Measurements from ENCODE around the gene DDX49.
"Not testable (repeated sequence)": the region's sequence is repeated elsewhere in the genome, so short reads cannot be mapped to it uniquely, and the experiment has no call there.

The DDX49 gene

DNA sequence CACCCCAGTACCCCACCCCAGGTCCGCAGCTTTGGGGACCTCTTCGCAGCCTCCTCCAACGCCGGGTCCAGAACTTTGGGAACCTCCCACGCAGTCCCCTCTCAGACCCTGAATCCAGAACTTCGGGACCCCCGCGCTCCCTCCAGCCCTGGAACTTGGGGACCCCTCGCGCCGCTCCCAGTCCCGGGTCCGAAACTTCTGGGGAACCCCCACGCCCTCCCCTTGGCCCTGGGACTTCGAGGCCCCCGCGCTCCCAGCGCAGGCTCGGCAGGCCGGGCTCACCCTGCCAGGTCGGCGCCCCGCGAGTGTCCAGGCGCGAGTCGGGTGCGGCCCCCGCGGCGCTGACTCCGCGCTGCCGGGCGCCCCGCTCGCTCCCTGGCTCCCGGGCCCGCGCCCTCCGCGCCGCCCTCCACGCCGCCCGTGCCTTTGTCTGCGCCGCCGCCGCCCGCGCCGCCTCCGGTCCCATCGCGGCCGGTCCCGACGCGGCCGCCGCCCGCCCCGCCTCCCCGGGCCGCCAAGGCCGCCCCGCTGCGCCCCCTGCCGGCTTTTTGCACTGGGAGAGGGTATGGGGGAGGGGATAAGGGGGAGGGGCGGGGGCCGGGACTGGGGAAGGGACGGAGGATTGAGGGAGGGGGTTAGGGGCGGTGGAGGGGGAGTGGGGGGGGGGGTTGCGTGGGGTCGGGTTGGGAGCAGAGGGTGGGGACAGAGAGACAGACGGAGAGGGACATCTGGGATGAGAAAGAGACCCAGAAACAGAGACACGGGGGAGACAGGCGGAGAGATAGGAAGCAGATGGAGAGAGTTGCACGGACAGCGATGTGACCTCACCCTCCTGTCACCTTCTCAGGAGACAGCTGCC lies 21.5 kb downstream of the DDX49 start, which contains the start of gene HOMER3:
Gene HOMER3, minus strand, starts transcription at position 449 of the 859 bp plus-strand sequence. CDS start 2,235 bp downstream, outside the sequence.
- Mint-ChIP-seq H3K27me3 (peaks cover 33% of the 10 kb centered on the region), H3K9me3 (no peaks in the 10 kb centered on the region), H3K4me3 (peak within 1 kb of the TSS; percentile 66), H3K4me1 (ENCODE audit: low read depth) (peaks cover 7% of the 10 kb centered on the region), H3K36me3 (ENCODE audit: low read depth) (no peaks in the 10 kb centered on the region), H3K27ac (no peak within 1 kb of the TSS)
- DNase-seq = peak; percentile 86

DNA sequence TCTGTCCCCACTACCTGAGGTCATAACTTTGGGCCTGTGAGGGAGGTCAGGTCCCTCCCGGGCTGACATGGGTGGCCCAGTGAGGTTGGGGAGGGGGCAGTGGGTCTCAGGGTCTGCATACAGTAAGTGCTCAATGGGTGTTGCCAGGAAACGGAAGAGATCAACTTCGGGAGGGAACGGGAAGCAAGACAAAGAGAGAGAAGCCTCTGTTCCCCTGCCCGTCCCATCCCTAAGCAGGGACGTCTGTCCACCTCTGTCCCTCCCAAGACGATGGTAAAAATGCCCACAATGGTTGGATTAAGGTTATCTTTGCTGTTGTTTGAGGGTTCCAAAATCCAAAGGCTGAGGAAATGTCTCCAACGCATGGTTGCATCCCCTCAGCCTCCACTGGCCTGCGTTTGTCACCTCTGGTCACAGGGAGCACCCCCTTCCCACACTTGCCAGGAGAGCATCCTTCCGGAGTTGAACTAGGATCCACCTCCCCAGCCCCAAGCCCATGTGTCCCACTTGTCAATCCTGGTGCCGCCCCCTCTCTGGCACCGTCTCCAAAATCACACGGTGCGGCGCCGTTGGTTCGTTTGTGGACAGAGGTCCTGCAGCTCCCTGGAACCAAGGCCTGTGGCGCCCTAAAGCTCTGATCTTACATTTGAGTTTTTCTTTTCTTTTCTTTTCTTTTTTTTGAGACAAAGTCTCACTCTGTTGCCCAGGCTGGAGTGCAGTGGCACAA lies 22.3 kb downstream of the DDX49 start:
- peaks cover 7% of the 10 kb centered on the region for H3K4me1 Mint-ChIP-seq (ENCODE audit: low read depth)
- H3K27me3 Mint-ChIP-seq = peaks cover 33% of the 10 kb centered on the region
- H3K27ac Mint-ChIP-seq = no peak overlapping the region
- no peaks in the 10 kb centered on the region for H3K9me3 Mint-ChIP-seq
- no peaks in the 10 kb centered on the region for H3K36me3 Mint-ChIP-seq (ENCODE audit: low read depth)
- no peak for DNase-seq
- no peak overlapping the region for H3K4me3 Mint-ChIP-seq

DNA sequence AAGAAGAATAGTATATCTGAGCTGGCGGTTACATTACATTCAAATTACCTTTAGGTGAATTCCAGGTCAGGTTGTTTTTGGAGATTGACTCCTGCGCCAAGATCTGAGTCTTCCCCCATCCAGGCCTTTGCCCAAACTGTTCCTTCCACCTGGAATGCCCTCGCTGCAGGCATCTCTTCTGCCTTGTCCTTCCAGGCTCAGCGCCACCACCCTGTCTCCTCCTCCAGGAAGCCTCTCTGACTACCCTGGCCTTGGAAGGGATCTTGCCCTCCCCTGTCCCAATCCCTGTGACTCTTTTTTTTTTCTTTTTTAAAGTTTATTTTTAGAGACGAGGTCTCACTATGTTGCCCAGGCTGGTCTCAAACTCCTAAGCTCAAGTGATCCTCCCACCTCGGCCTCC lies 23.2 kb downstream of the DDX49 start:
- Mint-ChIP-seq H3K36me3 (ENCODE audit: low read depth) (no peaks in the 10 kb centered on the region), H3K27me3 (peaks cover 33% of the 10 kb centered on the region), H3K27ac (no peak overlapping the region), H3K9me3 (no peaks in the 10 kb centered on the region), H3K4me1 (ENCODE audit: low read depth) (peaks cover 7% of the 10 kb centered on the region), H3K4me3 (no peak overlapping the region)
- no peak for DNase-seq

DNA sequence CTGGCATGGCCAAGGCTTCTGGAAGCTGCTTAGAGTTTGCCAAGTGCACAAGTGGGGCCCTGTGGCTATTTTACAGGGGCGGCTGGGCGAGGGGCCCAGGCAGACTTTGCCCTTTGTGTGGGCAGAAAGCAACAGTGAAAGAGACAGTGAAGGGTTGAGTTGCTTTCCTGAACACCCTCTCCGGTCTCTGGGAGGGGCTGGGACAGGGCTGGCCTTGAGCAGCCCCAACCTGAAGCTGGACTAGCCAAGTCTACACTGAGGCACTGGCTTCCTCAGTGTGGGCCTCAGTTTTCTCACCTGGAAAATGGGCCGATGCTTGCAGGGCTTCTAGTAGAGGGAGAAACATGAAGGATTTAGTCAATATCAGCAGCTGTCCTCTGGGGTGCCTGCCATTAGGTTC lies 23.9 kb downstream of the DDX49 start:
- Mint-ChIP-seq H3K36me3 (ENCODE audit: low read depth) (no peaks in the 10 kb centered on the region), H3K9me3 (no peaks in the 10 kb centered on the region), H3K4me1 (ENCODE audit: low read depth) (peaks cover 7% of the 10 kb centered on the region), H3K27ac (no peak overlapping the region), H3K27me3 (peaks cover 33% of the 10 kb centered on the region), H3K4me3 (no peak overlapping the region)
- no peak for DNase-seq

DNA sequence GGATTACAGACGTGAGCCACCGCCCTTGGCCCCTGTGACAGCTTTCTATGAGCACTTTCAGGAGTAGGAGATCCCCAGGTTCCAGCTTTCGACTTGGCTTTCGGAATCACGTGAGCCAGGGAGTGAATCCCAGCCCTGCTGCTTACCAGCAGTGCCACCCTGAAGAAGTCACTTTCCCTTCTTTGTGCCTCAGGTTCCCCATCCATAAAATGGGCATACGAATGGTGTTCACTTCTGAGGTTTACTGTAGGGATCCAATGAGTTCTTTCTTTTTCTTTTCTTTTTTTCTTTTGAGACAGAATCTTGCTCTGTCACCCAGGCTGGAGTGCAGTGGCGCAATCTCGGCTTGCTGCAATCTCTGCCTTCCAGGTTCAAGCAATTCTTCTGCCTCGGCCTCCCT lies 25.8 kb downstream of the DDX49 start:
- Mint-ChIP-seq H3K9me3 (no peaks in the 10 kb centered on the region), H3K4me3 (no peak overlapping the region), H3K4me1 (ENCODE audit: low read depth) (peaks cover 4% of the 10 kb centered on the region), H3K27me3 (peaks cover 19% of the 10 kb centered on the region), H3K36me3 (ENCODE audit: low read depth) (no peaks in the 10 kb centered on the region), H3K27ac (no peak overlapping the region)
- DNase-seq = no peak

DNA sequence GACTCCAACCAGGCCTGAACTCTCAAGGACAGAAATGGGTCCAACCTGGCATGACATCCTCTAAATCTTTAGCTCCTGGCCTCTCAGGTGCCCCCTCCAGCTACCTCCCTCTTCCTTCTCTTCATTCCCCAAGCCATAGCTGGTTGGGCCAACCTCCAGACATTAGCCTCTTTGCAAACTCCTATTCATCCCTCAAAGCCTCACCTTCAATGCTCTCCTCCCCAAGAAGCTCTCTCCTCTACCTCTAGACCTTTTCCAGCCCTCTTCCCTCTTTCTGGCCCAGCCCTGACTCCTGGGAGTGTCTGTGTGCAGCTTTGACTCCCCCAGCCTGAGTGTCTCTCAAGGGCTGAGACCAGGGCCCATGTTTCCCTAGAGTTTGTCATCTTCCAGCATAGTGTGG lies 26.8 kb downstream of the DDX49 start:
- Mint-ChIP-seq H3K4me1 (ENCODE audit: low read depth) (no peaks in the 10 kb centered on the region), H3K27ac (no peak overlapping the region), H3K36me3 (ENCODE audit: low read depth) (no peaks in the 10 kb centered on the region), H3K4me3 (no peak overlapping the region), H3K9me3 (no peaks in the 10 kb centered on the region), H3K27me3 (peaks cover 15% of the 10 kb centered on the region)
- DNase-seq = no peak

DNA sequence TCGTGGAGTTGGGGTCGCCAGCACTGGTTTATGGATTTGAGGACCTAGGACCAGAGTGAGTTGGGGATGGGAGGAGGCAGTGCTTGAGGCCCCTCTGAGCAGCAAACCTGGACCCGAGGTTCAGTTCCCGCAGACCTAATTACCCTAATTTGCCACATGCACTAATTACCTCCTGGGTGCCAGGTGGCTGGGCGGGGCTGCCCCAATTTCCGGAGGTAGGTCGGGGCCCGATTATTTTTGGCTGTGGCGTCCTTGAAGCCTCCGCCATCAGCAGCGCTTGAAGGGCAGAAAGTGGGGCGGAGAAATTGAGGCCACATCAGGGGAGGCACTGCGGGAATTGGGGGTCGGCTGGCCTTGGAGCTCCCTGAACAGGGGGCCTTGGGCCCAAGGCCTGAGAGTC lies 27.4 kb downstream of the DDX49 start:
- no peak for DNase-seq
- H3K27ac Mint-ChIP-seq = no peak overlapping the region
- H3K36me3 Mint-ChIP-seq (ENCODE audit: low read depth) = no peaks in the 10 kb centered on the region
- no peaks in the 10 kb centered on the region for H3K4me1 Mint-ChIP-seq (ENCODE audit: low read depth)
- no peak overlapping the region for H3K4me3 Mint-ChIP-seq
- peaks cover 13% of the 10 kb centered on the region for H3K27me3 Mint-ChIP-seq
- no peaks in the 10 kb centered on the region for H3K9me3 Mint-ChIP-seq

DNA sequence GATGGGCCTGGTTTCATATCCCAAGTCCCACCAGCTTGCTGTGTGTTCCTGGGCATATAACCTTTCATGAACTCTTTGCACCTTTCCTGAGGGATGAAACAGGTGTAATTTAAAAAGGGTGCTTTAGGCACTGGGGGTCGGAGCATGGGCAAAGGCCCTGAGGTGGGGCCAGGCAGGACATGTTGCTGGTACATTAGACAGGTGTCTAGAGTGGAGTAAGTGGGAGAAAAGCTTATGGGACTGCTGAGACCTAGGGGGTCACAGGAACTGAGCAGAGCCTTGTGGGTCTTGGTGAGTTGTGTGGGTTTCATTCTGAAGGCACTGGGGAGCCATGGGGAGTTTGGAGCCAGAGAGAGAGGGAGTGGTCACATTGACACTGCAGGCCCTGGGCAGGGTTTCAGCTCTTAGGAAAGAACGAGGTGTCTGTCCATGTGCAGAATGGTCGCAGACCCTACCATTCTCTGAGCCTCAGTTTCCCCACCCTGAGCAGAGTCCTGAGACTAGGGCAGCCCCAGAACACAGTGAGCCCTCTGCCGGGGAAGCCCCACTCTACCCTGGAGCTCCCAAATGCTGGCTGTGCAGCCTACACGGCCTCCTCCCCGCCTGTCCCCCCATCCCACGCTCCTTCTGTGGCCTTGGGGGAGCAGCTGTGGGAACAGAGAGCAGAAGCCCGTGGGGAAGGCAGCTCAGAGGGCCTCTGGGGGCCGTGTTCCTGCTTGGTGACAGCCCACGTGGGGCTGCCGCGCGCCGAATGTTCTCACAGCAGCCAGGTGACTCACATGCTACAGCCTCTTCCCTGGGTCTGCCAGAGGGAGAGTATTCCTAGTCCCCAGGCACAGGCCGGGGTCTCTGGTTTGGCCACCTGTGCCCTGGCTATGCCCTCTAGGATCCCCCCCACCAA lies 28.8 kb downstream of the DDX49 start:
- DNase-seq = no peak
- H3K9me3 Mint-ChIP-seq = no peaks in the 10 kb centered on the region
- no peak overlapping the region for H3K4me3 Mint-ChIP-seq
- no peaks in the 10 kb centered on the region for H3K4me1 Mint-ChIP-seq (ENCODE audit: low read depth)
- H3K27me3 Mint-ChIP-seq = peaks cover 4% of the 10 kb centered on the region
- no peak overlapping the region for H3K27ac Mint-ChIP-seq
- H3K36me3 Mint-ChIP-seq (ENCODE audit: low read depth) = no peaks in the 10 kb centered on the region

DNA sequence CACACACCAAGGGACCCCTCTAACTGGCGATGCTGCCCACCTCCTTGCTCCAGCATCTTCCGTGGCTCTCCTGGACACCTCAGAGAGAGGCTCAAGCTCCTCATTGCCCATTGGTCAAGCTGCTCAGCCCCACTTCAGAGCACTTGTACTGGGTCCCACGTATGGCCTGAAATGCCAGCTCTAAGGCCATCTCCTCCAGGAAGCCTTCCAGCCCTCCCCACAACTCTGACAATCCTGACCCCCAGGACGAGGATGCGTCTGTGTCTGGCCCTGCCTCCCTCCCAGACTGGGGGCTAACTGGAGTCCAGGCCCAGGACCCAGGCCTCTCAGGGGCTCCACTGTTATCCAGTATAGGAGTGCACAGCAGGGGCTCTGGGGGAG lies 29.5 kb downstream of the DDX49 start:
- Mint-ChIP-seq H3K4me1 (ENCODE audit: low read depth) (no peaks in the 10 kb centered on the region), H3K36me3 (ENCODE audit: low read depth) (no peaks in the 10 kb centered on the region), H3K27me3 (peaks cover 4% of the 10 kb centered on the region), H3K4me3 (no peak overlapping the region), H3K27ac (no peak overlapping the region), H3K9me3 (no peaks in the 10 kb centered on the region)
- DNase-seq = no peak

DNA sequence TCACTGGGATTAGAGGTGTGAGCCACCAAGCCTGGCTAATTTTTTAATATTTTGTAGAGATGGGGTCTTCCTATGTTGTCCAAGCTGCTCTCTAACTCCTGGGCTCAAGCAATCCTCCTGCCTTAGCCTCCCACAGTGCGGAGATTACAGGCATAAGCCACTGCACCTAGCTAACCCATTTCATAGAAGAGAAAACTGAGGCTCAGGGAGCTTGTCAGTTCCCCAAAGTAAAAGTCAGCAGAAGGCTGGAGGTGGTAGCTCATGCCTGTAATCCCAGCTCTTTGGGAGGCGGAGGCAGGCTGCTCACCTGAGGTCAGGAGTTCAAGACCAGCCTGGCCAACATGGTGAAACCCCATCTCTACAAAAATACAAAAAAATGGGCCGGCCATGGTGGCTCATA lies 30.3 kb downstream of the DDX49 start:
- Mint-ChIP-seq H3K36me3 (ENCODE audit: low read depth) (no peaks in the 10 kb centered on the region), H3K4me3 (no peak overlapping the region), H3K27me3 (peaks cover 4% of the 10 kb centered on the region), H3K27ac (no peak overlapping the region), H3K9me3 (no peaks in the 10 kb centered on the region), H3K4me1 (ENCODE audit: low read depth) (no peaks in the 10 kb centered on the region)
- DNase-seq = no peak

DNA sequence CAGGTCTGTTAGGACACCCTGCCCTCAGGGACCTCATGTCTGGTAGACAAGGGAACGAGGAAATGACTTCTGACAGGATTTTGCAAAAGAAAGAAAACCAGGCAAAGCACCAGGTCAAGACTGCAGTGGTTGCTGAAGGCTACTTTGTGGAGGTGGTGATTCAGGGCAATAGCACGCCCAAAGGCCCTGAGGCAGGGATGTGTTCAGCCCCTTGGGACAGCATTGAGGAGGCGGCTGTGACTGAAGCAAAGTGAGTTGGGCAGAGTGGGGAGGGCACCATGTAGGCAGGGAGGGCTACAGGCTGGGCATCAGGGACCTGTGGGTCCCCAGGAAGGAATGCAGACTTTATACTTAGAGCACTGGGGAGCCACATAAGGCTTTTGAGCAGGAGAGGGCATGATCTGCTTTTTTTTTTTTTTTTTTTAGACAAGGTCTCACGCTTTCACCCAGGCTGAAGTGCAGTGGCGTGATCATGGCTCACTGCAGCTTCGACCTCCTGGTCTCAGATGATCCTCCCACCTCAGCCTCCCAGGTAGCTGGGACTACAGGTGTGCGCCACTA lies 32.3 kb downstream of the DDX49 start:
- DNase-seq = no peak
- Mint-ChIP-seq H3K9me3 (no peaks in the 10 kb centered on the region), H3K4me3 (no peak overlapping the region), H3K4me1 (ENCODE audit: low read depth) (no peaks in the 10 kb centered on the region), H3K36me3 (ENCODE audit: low read depth) (no peaks in the 10 kb centered on the region), H3K27ac (no peak overlapping the region), H3K27me3 (peaks cover 4% of the 10 kb centered on the region)

DNA sequence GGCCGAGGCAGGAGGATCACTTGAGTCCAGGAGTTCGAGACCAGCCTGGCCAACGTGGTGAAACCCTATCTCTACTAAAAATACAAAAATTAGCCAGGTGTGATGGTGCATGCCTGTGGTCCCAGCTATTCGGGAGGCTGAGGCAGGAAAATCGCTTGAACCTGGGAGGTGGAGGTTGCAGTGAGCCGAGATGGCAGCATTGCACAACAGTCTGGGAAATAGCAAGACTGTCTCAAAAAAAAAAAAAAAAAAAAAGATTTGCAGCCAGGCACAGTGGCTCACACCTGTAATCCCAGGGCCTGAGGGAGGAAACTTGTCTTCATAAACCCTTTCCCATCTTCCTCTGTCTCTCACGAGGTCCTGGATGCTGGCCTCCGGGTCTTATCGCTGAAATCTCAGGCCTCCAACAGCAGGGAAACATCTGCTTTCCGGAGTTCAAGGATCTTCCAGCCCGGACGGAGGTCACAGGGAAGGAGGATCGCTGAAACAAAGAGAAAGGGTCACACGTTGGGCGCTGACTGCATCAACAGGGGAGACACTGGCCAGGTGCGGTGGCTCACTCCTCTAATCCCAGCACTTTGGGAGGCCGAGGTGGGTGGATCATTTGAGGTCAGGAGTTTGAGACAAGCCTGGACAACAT lies 33.0 kb downstream of the DDX49 start:
- H3K4me1 Mint-ChIP-seq (ENCODE audit: low read depth); DNase-seq; H3K9me3 Mint-ChIP-seq; H3K27ac Mint-ChIP-seq; H3K27me3 Mint-ChIP-seq; H3K36me3 Mint-ChIP-seq (ENCODE audit: low read depth); H3K4me3 Mint-ChIP-seq: not testable (repeated sequence)

DNA sequence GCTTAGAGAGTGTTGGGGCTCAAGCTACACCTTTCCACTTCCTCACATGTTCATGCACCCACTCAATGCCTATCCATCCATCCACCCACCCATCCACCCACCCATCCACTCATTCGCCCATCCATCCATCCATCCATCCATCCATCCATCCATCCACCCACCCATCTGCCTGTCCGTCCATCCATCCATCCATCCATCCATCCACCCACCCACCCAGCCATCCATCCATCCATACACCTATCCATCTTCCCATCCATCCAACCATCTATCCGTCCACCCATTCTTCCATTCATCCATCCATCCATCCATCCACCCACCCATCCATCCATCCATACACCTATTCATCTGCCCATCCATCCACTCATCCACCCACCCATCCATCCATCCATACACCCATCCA lies 34.6 kb downstream of the DDX49 start:
- Mint-ChIP-seq H3K4me1 (ENCODE audit: low read depth) (no peaks in the 10 kb centered on the region), H3K27me3 (peaks cover 4% of the 10 kb centered on the region), H3K9me3 (no peaks in the 10 kb centered on the region), H3K36me3 (ENCODE audit: low read depth) (no peaks in the 10 kb centered on the region), H3K27ac (no peak overlapping the region), H3K4me3 (no peak overlapping the region)
- DNase-seq = no peak

DNA sequence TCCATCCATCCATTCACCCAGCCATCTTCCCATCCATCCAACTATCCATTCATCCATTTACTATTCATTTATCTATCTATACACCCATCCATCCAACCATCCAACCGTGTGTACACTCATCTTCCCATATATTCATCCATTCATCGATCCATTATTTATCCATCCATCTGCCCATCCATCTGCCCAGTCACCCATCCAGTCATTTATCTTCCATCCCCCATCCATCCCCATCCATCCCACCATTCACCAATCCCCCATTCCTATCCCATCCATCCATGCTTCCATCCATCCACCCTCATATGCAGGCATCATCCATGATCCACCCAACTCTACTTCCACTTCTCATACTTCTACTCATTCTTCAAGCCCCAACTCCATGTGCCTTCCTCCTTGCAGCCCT lies 35.5 kb downstream of the DDX49 start:
- Mint-ChIP-seq H3K36me3 (ENCODE audit: low read depth) (no peaks in the 10 kb centered on the region), H3K27ac (no peak overlapping the region), H3K9me3 (no peaks in the 10 kb centered on the region), H3K4me1 (ENCODE audit: low read depth) (no peaks in the 10 kb centered on the region), H3K27me3 (peaks cover 4% of the 10 kb centered on the region), H3K4me3 (no peak overlapping the region)
- no peak for DNase-seq

Data from activated T-cell treated with anti-CD3 and anti-CD28 coated beads, Interleukin-2, amount 50 U/mL, for 24 hours (primary cell).